PFSK-1 (cell line): ENCODE measurements around the gene UGT2B7.

Source experiments
- SIN3A ChIP-seq: IDR thresholded peaks from 2 replicates; pipeline ENCODE4 v1.6.1; 2012; ENCODE audit warnings: mild to moderate bottlenecking, low read length, moderate library complexity, borderline replicate concordance; ENCODE audit not compliant: insufficient read depth
- TF ChIP-seq, protein P1 (sequence below), 2 experiments: IDR thresholded peaks; 2 replicates each; pipeline versions ENCODE4 v1.6.1 to v1.8.0; 2011 to 2012; ENCODE audit warnings: low read depth in 2 of 2, low read length in 2 of 2, control low read depth in 1 of 2, inconsistent platforms in 1 of 2, mild to moderate bottlenecking in 1 of 2, moderate library complexity in 1 of 2; ENCODE audit not compliant: insufficient read depth in 1 of 2

DNA sequence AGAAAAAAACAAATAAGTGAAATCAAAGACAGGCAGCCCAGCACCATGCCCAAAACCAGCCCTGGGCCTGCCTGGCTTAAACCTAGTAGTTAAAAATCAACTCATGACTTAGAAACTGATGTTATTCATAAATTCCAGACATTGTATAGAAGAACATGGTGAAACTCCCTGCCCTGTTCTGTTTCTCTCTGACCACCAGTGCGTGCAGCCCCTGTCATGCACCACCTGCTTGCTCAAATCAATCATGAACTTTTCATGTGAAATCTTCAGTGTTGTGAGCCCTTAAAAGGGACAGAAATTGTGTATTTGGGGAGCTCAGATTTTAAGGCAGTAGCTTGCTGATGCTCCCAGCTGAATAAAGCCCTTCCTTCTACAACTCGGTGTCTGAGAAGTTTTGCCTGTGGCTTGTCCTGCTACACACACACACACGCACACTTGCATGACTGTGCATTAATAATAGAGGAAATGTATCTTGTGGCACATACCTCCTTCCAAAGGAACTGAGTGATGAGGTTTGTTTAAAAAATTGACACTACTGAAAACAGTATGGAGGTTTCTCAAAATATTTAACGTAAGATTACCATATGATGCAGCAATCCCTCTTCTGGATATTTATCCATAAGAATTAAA is 39.2 kb upstream of the UGT2B7 start:
- TF ChIP-seq SIN3A, result no peak
- TF ChIP-seq, protein P1, sequence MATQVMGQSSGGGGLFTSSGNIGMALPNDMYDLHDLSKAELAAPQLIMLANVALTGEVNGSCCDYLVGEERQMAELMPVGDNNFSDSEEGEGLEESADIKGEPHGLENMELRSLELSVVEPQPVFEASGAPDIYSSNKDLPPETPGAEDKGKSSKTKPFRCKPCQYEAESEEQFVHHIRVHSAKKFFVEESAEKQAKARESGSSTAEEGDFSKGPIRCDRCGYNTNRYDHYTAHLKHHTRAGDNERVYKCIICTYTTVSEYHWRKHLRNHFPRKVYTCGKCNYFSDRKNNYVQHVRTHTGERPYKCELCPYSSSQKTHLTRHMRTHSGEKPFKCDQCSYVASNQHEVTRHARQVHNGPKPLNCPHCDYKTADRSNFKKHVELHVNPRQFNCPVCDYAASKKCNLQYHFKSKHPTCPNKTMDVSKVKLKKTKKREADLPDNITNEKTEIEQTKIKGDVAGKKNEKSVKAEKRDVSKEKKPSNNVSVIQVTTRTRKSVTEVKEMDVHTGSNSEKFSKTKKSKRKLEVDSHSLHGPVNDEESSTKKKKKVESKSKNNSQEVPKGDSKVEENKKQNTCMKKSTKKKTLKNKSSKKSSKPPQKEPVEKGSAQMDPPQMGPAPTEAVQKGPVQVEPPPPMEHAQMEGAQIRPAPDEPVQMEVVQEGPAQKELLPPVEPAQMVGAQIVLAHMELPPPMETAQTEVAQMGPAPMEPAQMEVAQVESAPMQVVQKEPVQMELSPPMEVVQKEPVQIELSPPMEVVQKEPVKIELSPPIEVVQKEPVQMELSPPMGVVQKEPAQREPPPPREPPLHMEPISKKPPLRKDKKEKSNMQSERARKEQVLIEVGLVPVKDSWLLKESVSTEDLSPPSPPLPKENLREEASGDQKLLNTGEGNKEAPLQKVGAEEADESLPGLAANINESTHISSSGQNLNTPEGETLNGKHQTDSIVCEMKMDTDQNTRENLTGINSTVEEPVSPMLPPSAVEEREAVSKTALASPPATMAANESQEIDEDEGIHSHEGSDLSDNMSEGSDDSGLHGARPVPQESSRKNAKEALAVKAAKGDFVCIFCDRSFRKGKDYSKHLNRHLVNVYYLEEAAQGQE (IDR thresholded peaks at IDR 0.05; ENCODE audit: insufficient read depth in 1 of 2, low read depth in 2 of 2, low read length in 2 of 2), result no peak
